SU-DHL-6 (cell line): ENCODE measurements around the gene PAIP2.

ENCODE experiments used
- CTCF ChIP-seq: fragments of 200-600 bp; sonication (generic); IDR thresholded peaks from one replicate; pipeline ENCODE4 v1.5.1; 2017; ENCODE audit warnings: antibody characterized with exemption, mild to moderate bottlenecking, low read length, moderate library complexity; ENCODE audit not compliant: insufficient read depth, poor library complexity, severe bottlenecking
- EZH2phosphoT487 ChIP-seq: fragments of 200-600 bp; sonication (generic), shearing (Covaris generic); conservative IDR thresholded peaks from 2 replicates; pipeline ENCODE4 v1.6.1; 2018; ENCODE audit warnings: mild to moderate bottlenecking, antibody characterized with exemption, low read length, moderate library complexity, mixed read lengths

- TF ChIP-seq CTCF (no peak), EZH2phosphoT487 (no peak)
Observed at GRCh38 chr5:139415869-139416268, 74.2 kb downstream of the PAIP2 start.
